HG02571 (cell line): ENCODE data around the gene OR8B3.

Experiments
- ATAC-seq: cut with Tn5 transposase; IDR thresholded peaks from one replicate; pipeline ENCODE4 v1.9.1; 2021; ENCODE audit warnings: mild to moderate bottlenecking, moderate library complexity; ENCODE audit not compliant: unreplicated experiment

OR8B3 gene

GRCh38 chr11:124376280-124376679, 22.5 kb downstream of the OR8B3 start:
- ATAC-seq, result no peak

GRCh38 chr11:124359566-124359965, 39.3 kb downstream of the OR8B3 start:
- no peak for ATAC-seq

- ATAC-seq, result no peak
Observed at GRCh38 chr11:124346311-124346955, 52.4 kb downstream of the OR8B3 start.
